Upper lobe of left lung (tissue), 6 donors: ENCODE results near the gene COX6B1. TPM values are rescaled to one million over a fixed set of nuclear protein-coding genes. Genes with fewer than 3 reads are reported as not detected.
"Not testable (repeated sequence)": the region's sequence is repeated elsewhere in the genome, so short reads cannot be mapped to it uniquely, and the experiment has no call there.

Source experiments
- ATAC-seq, 2 donors: fragments of 200-7000 bp; cut with Tn5 transposase; one replicate each; pipeline ENCODE4 v1.9.1; 2022; ENCODE audit warnings: mild to moderate bottlenecking in 2 of 2, moderate library complexity in 2 of 2; ENCODE audit not compliant: low FRiP score in 2 of 2
- DNase-seq, 2 donors: peaks; one replicate each; pipeline ENCODE4 v3.0.0-alpha.2; 2019 to 2020
- H3K27ac ChIP-seq, 4 donors: fragments of 200-600 bp; sonication (generic); one replicate each; pipeline ENCODE4 v1.5.1; 2016 to 2019
- H3K27me3 ChIP-seq, 4 donors: fragments of 200-600 bp; sonication (generic); one replicate each; pipeline ENCODE4 v1.5.1; 2017 to 2019
- H3K36me3 ChIP-seq, 4 donors: fragments of 200-600 bp; sonication (generic); one replicate each; pipeline ENCODE4 v1.5.1; 2016 to 2019
- H3K4me1 ChIP-seq, 4 donors: fragments of 200-600 bp; sonication (generic); one replicate each; pipeline ENCODE4 v1.5.1; 2018 to 2019
- H3K4me3 ChIP-seq, 4 donors: fragments of 200-600 bp; sonication (generic); one replicate each; pipeline ENCODE4 v1.5.1; 2017 to 2019; ENCODE audit warnings: mild to moderate bottlenecking in 2 of 4, moderate library complexity in 1 of 4
- H3K9me3 ChIP-seq, 4 donors: fragments of 200-600 bp; sonication (generic); one replicate each; pipeline ENCODE4 v1.5.1; 2018 to 2019
- CTCF ChIP-seq, 6 experiments: fragments of 450-650 bp in 4 of 6; fragments of 200-600 bp in 2 of 6; sonication (generic) in 2 of 6; IDR thresholded peaks; one replicate each; pipeline ENCODE4 v1.5.1; 2016 to 2019; ENCODE audit warnings: antibody characterized with exemption in 6 of 6
- EP300 ChIP-seq, 4 donors: sonication (generic); formaldehyde crosslinking; IDR thresholded peaks; one replicate each; pipeline ENCODE4 v1.5.1; 2017; ENCODE audit warnings: antibody characterized with exemption in 4 of 4, control low read depth in 2 of 4
- POLR2A ChIP-seq, 4 donors: fragments of 450-650 bp; IDR thresholded peaks; one replicate each; pipeline ENCODE4 v1.5.1; 2016 to 2017; ENCODE audit warnings: antibody characterized with exemption in 4 of 4, mild to moderate bottlenecking in 2 of 4
- POLR2AphosphoS5 ChIP-seq, 2 donors: sonication (generic); formaldehyde crosslinking; IDR thresholded peaks; one replicate each; pipeline ENCODE4 v1.5.1; 2017; ENCODE audit warnings: antibody characterized with exemption in 2 of 2
- WGBS, 2 donors: methylation state at CpG; one replicate each; pipeline ENCODE4 v1.1.5; 2017 to 2018; 5-methylcytosine and 5-hydroxymethylcytosine counted together
- total RNA-seq, 6 donors: library from RNA; depleted of rRNA in 4 of 6; stranded (reverse); fragments of >200 nt in 4 of 6; gene quantifications; one replicate each; pipeline versions ENCODE4 v1.1.0 to v1.2.1, GENCODE V29; 2016 to 2021
- donor health status: DM: no; HTN: no; CAD: no; lungs with moderate emphysema.
- donor health status: DM: no; HTN: yes; CAD: no; lungs with severe emphysema.

Gene COX6B1
- total RNA-seq, 6 donors from 2014 or later = 90.1 to 290 (median 235) TPM

DNA sequence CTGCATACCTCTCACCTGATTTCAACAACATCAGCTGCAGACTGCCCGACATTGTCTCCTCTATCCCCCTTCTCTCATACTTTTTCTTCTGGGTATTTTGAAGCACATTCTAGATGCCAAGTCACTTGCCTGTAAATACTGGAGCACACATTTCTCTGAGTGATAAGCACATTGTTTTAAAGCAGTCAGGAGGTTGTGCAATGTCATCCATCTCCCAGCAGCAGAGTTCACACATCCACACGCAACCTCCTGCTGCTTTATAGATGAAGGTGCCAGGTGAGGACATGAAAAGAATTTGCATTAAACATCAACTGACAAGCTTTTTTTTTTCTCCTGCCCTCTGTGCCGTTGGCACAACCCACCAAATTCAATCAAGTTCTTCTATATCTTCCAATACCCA is 23.7 kb downstream of the COX6B1 start:
- Histone ChIP-seq H3K9me3 (no peaks in the 10 kb centered on the region), H3K27me3 (peaks cover 0 to 11% (median 4%) of the 10 kb centered on the region in 4 donors), H3K4me1 (peaks cover 6 to 9% (median 6%) of the 10 kb centered on the region in 4 donors), H3K36me3 (no peaks in the 10 kb centered on the region), H3K4me3 (no peak overlapping the region), H3K27ac (no peak overlapping the region)
- WGBS, 2 donors = 37 to 44% methylated on average over 3 of the region's 3 CpGs
- ATAC-seq (no peak), DNase-seq (no peak)
- TF ChIP-seq POLR2A (IDR thresholded peaks at IDR 0.05) (no peak), POLR2AphosphoS5 (IDR thresholded peaks at IDR 0.05) (no peak), EP300 (IDR thresholded peaks at IDR 0.05) (no peak), CTCF (IDR thresholded peaks at IDR 0.05) (no peak)

- Histone ChIP-seq H3K27me3 (peaks cover 0 to 11% (median 4%) of the 10 kb centered on the region in 4 donors), H3K4me3 (peak overlapping the region in 3 of 4 donors; percentile 10 to 42 (median 41)), H3K27ac (no peak overlapping the region), H3K36me3 (no peaks in the 10 kb centered on the region), H3K4me1 (peaks cover 6 to 9% (median 6%) of the 10 kb centered on the region in 4 donors), H3K9me3 (no peaks in the 10 kb centered on the region)
- WGBS, 2 donors = 5 to 6% methylated on average over 30 to 39 of the region's 39 CpGs
- TF ChIP-seq CTCF (IDR thresholded peaks at IDR 0.05) = no peak
- no peak for TF ChIP-seq EP300 (IDR thresholded peaks at IDR 0.05)
- TF ChIP-seq POLR2A (IDR thresholded peaks at IDR 0.05) = no peak
- TF ChIP-seq POLR2AphosphoS5 (IDR thresholded peaks at IDR 0.05) = no peak
- peak; percentile 55 to 80 for ATAC-seq
- DNase-seq = peak; percentile 28 to 86
These were observed 25.1 kb downstream of the COX6B1 start for GRCh38 chr19:35673121-35673804.

GRCh38 chr19:35675589-35676140 is 27.5 kb downstream of the COX6B1 start:
- 69 to 74% methylated on average over 11 to 15 of the region's 15 CpGs for WGBS, 2 donors
- Histone ChIP-seq H3K36me3 (no peaks in the 10 kb centered on the region), H3K27ac (no peak overlapping the region), H3K27me3 (peaks cover 0 to 11% (median 4%) of the 10 kb centered on the region in 4 donors), H3K4me3 (no peak overlapping the region), H3K4me1 (peaks cover 6 to 9% (median 6%) of the 10 kb centered on the region in 4 donors), H3K9me3 (no peaks in the 10 kb centered on the region)
- DNase-seq = peak in 1 of 2 donors; percentile 48
- no peak for ATAC-seq
- TF ChIP-seq POLR2AphosphoS5 (IDR thresholded peaks at IDR 0.05) (no peak), EP300 (IDR thresholded peaks at IDR 0.05) (no peak), POLR2A (IDR thresholded peaks at IDR 0.05) (no peak), CTCF (IDR thresholded peaks at IDR 0.05) (no peak)

DNA sequence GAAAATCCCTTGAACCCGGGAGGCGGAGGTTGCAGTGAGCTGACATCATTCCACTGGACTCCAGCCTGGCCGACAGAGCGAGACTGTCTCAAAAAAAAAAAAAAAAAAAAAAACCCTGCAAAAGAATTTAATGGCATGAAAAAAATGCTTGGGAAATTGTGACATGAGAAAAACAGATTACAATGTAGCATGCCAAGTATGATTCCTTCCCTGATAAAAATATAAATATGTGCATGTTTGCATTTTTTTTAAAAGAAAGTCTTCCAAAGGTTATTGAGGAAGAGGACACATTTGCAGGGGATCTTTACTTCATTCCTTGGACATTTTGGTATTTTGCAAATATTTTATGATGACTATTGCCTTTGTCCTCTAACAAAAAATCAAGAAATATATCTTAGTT is 41.7 kb downstream of the COX6B1 start:
- Histone ChIP-seq H3K27me3 (no peaks in the 10 kb centered on the region), H3K36me3 (no peaks in the 10 kb centered on the region), H3K4me1 (no peaks in the 10 kb centered on the region), H3K9me3 (no peaks in the 10 kb centered on the region), H3K4me3 (no peak overlapping the region), H3K27ac (no peak overlapping the region)
- 64 to 73% methylated on average over 4 of the region's 4 CpGs for WGBS, 2 donors
- DNase-seq (no peak), ATAC-seq (no peak)
- TF ChIP-seq POLR2AphosphoS5 (IDR thresholded peaks at IDR 0.05) (no peak), CTCF (IDR thresholded peaks at IDR 0.05) (no peak), POLR2A (IDR thresholded peaks at IDR 0.05) (no peak), EP300 (IDR thresholded peaks at IDR 0.05) (no peak)

GRCh38 chr19:35691106-35691505 is 43.0 kb downstream of the COX6B1 start:
- not testable (repeated sequence) for H3K27ac ChIP-seq, ATAC-seq, H3K9me3 ChIP-seq, H3K4me3 ChIP-seq, H3K27me3 ChIP-seq, H3K36me3 ChIP-seq, H3K4me1 ChIP-seq
- WGBS, 2 donors = 97 to 98% methylated on average over 12 to 31 of the region's 37 CpGs
- DNase-seq = peak in 1 of 2 donors; percentile 78
